GM23338 (cell line): Measurements from ENCODE around the gene CYTIP. TPM values are rescaled to one million over a fixed set of nuclear protein-coding genes. Genes with fewer than 3 reads are reported as not detected.

Experiments used
- ATAC-seq: fragments of 200-7000 bp; cut with Tn5 transposase; 3 replicates; pipeline ENCODE4 v1.9.1; 2020
- DNase-seq: peaks from one replicate; pipeline ENCODE4 v3.0.0-alpha.2; 2015; ENCODE audit warnings: low spot score
- H2AFZ ChIP-seq: fragments of 200-600 bp; sonication (generic); 2 replicates; pipeline ENCODE4 v1.8.0; 2016; ENCODE audit warnings: antibody characterized with exemption, mild to moderate bottlenecking, moderate library complexity
- H3F3A ChIP-seq: fragments of 200-600 bp; sonication (generic); replicated peaks from 2 replicates; pipeline ENCODE4 v1.8.0; 2017; ENCODE audit warnings: antibody characterized with exemption, mixed run types, low read depth
- H3K27ac ChIP-seq: fragments of 200-600 bp; sonication (generic); 2 replicates; pipeline ENCODE4 v1.6.1; 2016; ENCODE audit warnings: low read depth
- H3K27me3 ChIP-seq: fragments of 200-600 bp; sonication (generic); 2 replicates; pipeline ENCODE4 v1.8.0; 2016; ENCODE audit warnings: mild to moderate bottlenecking, mixed run types, moderate library complexity; ENCODE audit not compliant: insufficient read depth
- H3K36me3 ChIP-seq: fragments of 200-600 bp; sonication (generic); 2 replicates; pipeline ENCODE4 v1.8.0; 2016; ENCODE audit warnings: mild to moderate bottlenecking; ENCODE audit not compliant: insufficient read depth
- H3K4me1 ChIP-seq: fragments of 200-600 bp; sonication (generic); 2 replicates; pipeline ENCODE4 v1.8.0; 2016; ENCODE audit warnings: mild to moderate bottlenecking, moderate library complexity; ENCODE audit not compliant: insufficient read depth
- H3K4me2 ChIP-seq: fragments of 200-600 bp; sonication (generic); 2 replicates; pipeline ENCODE4 v1.7.1; 2017; ENCODE audit warnings: mixed run types
- H3K4me3 ChIP-seq: fragments of 200-600 bp; sonication (generic); 2 replicates; pipeline ENCODE4 v1.6.1; 2016; ENCODE audit warnings: mixed run types
- H3K79me2 ChIP-seq: fragments of 200-600 bp; sonication (generic); replicated peaks from 2 replicates; pipeline ENCODE4 v1.8.0; 2017; ENCODE audit warnings: mild to moderate bottlenecking; ENCODE audit not compliant: insufficient read depth
- H3K9me2 ChIP-seq: fragments of 200-600 bp; sonication (generic); 2 replicates; pipeline ENCODE4 v1.8.0; 2017; ENCODE audit not compliant: insufficient read depth
- H4K20me1 ChIP-seq: fragments of 200-600 bp; sonication (generic); replicated peaks from 2 replicates; pipeline ENCODE4 v1.8.0; 2017; ENCODE audit warnings: mild to moderate bottlenecking; ENCODE audit not compliant: insufficient read depth
- H3K27ac Mint-ChIP-seq: 2 replicates; pipeline ENCODE4 v1.8.0; 2020; ENCODE audit warnings: inconsistent platforms, mild to moderate bottlenecking, moderate library complexity, mixed read lengths
- H3K27me3 Mint-ChIP-seq: 3 replicates; pipeline ENCODE4 v1.8.0; 2022; ENCODE audit warnings: low read depth, mild to moderate bottlenecking, moderate library complexity, mixed read lengths, inconsistent platforms; ENCODE audit not compliant: insufficient read depth, poor library complexity
- H3K36me3 Mint-ChIP-seq: 3 replicates; pipeline ENCODE4 v1.8.0; 2021; ENCODE audit warnings: low read depth, mild to moderate bottlenecking, inconsistent platforms, moderate library complexity, mixed read lengths
- H3K4me1 Mint-ChIP-seq: 3 replicates; pipeline ENCODE4 v1.8.0; 2020; ENCODE audit warnings: mild to moderate bottlenecking, inconsistent platforms, mixed read lengths
- H3K4me3 Mint-ChIP-seq: 3 replicates; pipeline ENCODE4 v1.8.0; 2021; ENCODE audit warnings: moderate library complexity, mild to moderate bottlenecking, inconsistent platforms, mixed read lengths
- H3K9me3 Mint-ChIP-seq: 3 replicates; pipeline ENCODE4 v1.8.0; 2020; ENCODE audit warnings: moderate library complexity, mild to moderate bottlenecking, inconsistent platforms, mixed read lengths
- CREB1 ChIP-seq: fragments of 250-450 bp; sonication (Bioruptor Pico); IDR thresholded peaks from 2 replicates; pipeline ENCODE4 v1.5.0; 2020; ENCODE audit warnings: low read depth, mild to moderate bottlenecking, moderate library complexity
- EZH2 ChIP-seq: fragments of 200-600 bp; sonication (generic); IDR thresholded peaks from one replicate; pipeline ENCODE4 v1.8.0; 2017; ENCODE audit warnings: antibody characterized with exemption, mild to moderate bottlenecking, low read depth; ENCODE audit not compliant: unreplicated experiment
- EZH2phosphoT487 ChIP-seq: fragments of 200-600 bp; sonication (generic); IDR thresholded peaks from one replicate; pipeline ENCODE4 v1.8.1; 2018; ENCODE audit warnings: antibody characterized with exemption; ENCODE audit not compliant: unreplicated experiment
- JUNB ChIP-seq: IDR thresholded peaks from one replicate; pipeline ENCODE4 v1.6.1; 2016; ENCODE audit warnings: antibody characterized with exemption; ENCODE audit not compliant: unreplicated experiment
- NANOG ChIP-seq: IDR thresholded peaks from 2 replicates; pipeline ENCODE4 v1.6.1; 2016; ENCODE audit warnings: antibody characterized with exemption, borderline replicate concordance
- POLR2AphosphoS5 ChIP-seq: IDR thresholded peaks from 2 replicates; pipeline ENCODE4 v1.6.1; 2016; ENCODE audit warnings: antibody characterized with exemption, low read depth
- STAT1 ChIP-seq: IDR thresholded peaks from one replicate; pipeline ENCODE4 v1.6.1; 2016; ENCODE audit warnings: antibody characterized with exemption; ENCODE audit not compliant: unreplicated experiment
- ZNF114 ChIP-seq: fragments of 250-450 bp; sonication (Bioruptor Pico); IDR thresholded peaks from 2 replicates; pipeline ENCODE4 v1.5.0; 2020; ENCODE audit warnings: mild to moderate bottlenecking, moderate library complexity
- ZNF331 ChIP-seq: fragments of 250-450 bp; sonication (Bioruptor Pico); IDR thresholded peaks from 2 replicates; pipeline ENCODE4 v1.5.0; 2020; ENCODE audit warnings: low read depth, mild to moderate bottlenecking, moderate library complexity
- polyA plus RNA-seq: library from polyadenylated mRNA; unstranded; fragments of >200 nt; fragmentation: Nextera tagmentation; extraction: Ambion mirVana; gene quantifications from 2 replicates; pipeline ENCODE4 v1.2.1, GENCODE V29; 2016
- total RNA-seq: library from RNA; depleted of rRNA; stranded (reverse); fragments of >200 nt; shearing (Covaris generic); gene quantifications from 2 replicates; pipeline ENCODE4 v1.2.3, GENCODE V29; 2014
- TF ChIP-seq, protein P1 (sequence below): IDR thresholded peaks from 2 replicates; pipeline ENCODE4 v1.6.1; 2016; ENCODE audit warnings: antibody characterized with exemption
- TF ChIP-seq, protein P2 (sequence below): fragments of 250-450 bp; sonication (Bioruptor Pico); IDR thresholded peaks from 2 replicates; pipeline ENCODE4 v1.5.0; 2020; ENCODE audit warnings: mild to moderate bottlenecking, moderate library complexity
- TF ChIP-seq, protein P3 (sequence below), 2 experiments: fragments of 200-600 bp in 1 of 2; sonication (generic) in 1 of 2; conservative IDR thresholded peaks; 2 replicates each; pipeline versions ENCODE4 v1.5.1 to v1.6.1; 2016 to 2017; ENCODE audit warnings: antibody characterized with exemption in 2 of 2, low read depth in 2 of 2, mild to moderate bottlenecking in 2 of 2, moderate library complexity in 1 of 2

The CYTIP gene
- total and polyA plus RNA-seq, 2 experiments from 2014 or later: not detected

DNA sequence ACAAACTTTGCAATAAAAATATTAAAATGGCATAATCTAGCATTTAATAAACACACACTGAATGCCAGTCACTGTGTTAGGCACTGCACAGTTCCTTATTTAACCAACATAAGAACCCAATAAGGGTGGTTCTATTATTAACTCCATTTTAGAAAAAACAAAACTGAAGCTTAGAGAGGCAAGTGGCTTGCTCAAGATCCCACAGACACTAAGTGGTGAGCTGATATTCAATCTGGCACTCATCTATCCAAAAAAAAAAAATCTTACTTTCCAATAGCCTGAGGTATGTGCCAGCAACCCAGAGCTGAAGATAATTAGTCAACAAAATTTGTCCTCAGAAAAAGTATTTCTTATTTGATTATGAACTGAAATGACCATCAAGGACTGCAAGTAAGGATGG, 799 bp downstream of the CYTIP start:
- Mint-ChIP-seq H3K27me3 (peaks cover 1% of the 10 kb centered on the region), H3K27ac (no peak overlapping the region)

More for the DNA sequence above, 799 bp downstream of the CYTIP start:
- H3K36me3 Mint-ChIP-seq: no peaks in the 10 kb centered on the region
- H3K4me3 Mint-ChIP-seq: no peak overlapping the region
- no peaks in the 10 kb centered on the region for H3K9me2 ChIP-seq
- H3F3A ChIP-seq: no peaks in the 10 kb centered on the region
- H3K9me3 Mint-ChIP-seq: no peaks in the 10 kb centered on the region
- peaks cover 2% of the 10 kb centered on the region; the same call in 1 of the 3 replicates for H3K4me1 Mint-ChIP-seq
- H3K4me2 ChIP-seq: no peak overlapping the region
- H3K79me2 ChIP-seq: no peaks in the 10 kb centered on the region
- no peak for DNase-seq
- H3K27ac ChIP-seq: no peak overlapping the region
- H2AFZ ChIP-seq: no peak overlapping the region
- no peak for ATAC-seq
- no peak overlapping the region for H3K4me3 ChIP-seq
- no peaks in the 10 kb centered on the region for H3K4me1 ChIP-seq
- H4K20me1 ChIP-seq: no peaks in the 10 kb centered on the region
- H3K27me3 ChIP-seq: no peaks in the 10 kb centered on the region
- TF ChIP-seq, protein P1, sequence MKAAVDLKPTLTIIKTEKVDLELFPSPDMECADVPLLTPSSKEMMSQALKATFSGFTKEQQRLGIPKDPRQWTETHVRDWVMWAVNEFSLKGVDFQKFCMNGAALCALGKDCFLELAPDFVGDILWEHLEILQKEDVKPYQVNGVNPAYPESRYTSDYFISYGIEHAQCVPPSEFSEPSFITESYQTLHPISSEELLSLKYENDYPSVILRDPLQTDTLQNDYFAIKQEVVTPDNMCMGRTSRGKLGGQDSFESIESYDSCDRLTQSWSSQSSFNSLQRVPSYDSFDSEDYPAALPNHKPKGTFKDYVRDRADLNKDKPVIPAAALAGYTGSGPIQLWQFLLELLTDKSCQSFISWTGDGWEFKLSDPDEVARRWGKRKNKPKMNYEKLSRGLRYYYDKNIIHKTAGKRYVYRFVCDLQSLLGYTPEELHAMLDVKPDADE: no peak
- TF ChIP-seq, protein P2, sequence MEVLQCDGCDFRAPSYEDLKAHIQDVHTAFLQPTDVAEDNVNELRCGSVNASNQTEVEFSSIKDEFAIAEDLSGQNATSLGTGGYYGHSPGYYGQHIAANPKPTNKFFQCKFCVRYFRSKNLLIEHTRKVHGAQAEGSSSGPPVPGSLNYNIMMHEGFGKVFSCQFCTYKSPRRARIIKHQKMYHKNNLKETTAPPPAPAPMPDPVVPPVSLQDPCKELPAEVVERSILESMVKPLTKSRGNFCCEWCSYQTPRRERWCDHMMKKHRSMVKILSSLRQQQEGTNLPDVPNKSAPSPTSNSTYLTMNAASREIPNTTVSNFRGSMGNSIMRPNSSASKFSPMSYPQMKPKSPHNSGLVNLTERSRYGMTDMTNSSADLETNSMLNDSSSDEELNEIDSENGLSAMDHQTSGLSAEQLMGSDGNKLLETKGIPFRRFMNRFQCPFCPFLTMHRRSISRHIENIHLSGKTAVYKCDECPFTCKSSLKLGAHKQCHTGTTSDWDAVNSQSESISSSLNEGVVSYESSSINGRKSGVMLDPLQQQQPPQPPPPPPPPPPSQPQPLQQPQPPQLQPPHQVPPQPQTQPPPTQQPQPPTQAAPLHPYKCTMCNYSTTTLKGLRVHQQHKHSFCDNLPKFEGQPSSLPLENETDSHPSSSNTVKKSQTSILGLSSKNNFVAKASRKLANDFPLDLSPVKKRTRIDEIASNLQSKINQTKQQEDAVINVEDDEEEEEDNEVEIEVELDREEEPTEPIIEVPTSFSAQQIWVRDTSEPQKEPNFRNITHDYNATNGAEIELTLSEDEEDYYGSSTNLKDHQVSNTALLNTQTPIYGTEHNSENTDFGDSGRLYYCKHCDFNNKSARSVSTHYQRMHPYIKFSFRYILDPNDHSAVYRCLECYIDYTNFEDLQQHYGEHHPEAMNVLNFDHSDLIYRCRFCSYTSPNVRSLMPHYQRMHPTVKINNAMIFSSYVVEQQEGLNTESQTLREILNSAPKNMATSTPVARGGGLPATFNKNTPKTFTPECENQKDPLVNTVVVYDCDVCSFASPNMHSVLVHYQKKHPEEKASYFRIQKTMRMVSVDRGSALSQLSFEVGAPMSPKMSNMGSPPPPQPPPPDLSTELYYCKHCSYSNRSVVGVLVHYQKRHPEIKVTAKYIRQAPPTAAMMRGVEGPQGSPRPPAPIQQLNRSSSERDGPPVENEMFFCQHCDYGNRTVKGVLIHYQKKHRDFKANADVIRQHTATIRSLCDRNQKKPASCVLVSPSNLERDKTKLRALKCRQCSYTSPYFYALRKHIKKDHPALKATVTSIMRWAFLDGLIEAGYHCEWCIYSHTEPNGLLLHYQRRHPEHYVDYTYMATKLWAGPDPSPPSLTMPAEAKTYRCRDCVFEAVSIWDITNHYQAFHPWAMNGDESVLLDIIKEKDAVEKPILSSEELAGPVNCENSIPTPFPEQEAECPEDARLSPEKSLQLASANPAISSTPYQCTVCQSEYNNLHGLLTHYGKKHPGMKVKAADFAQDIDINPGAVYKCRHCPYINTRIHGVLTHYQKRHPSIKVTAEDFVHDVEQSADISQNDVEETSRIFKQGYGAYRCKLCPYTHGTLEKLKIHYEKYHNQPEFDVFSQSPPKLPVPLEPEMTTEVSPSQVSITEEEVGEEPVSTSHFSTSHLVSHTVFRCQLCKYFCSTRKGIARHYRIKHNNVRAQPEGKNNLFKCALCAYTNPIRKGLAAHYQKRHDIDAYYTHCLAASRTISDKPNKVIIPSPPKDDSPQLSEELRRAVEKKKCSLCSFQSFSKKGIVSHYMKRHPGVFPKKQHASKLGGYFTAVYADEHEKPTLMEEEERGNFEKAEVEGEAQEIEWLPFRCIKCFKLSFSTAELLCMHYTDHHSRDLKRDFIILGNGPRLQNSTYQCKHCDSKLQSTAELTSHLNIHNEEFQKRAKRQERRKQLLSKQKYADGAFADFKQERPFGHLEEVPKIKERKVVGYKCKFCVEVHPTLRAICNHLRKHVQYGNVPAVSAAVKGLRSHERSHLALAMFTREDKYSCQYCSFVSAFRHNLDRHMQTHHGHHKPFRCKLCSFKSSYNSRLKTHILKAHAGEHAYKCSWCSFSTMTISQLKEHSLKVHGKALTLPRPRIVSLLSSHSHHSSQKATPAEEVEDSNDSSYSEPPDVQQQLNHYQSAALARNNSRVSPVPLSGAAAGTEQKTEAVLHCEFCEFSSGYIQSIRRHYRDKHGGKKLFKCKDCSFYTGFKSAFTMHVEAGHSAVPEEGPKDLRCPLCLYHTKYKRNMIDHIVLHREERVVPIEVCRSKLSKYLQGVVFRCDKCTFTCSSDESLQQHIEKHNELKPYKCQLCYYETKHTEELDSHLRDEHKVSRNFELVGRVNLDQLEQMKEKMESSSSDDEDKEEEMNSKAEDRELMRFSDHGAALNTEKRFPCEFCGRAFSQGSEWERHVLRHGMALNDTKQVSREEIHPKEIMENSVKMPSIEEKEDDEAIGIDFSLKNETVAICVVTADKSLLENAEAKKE (CRISPR knock-in tag): no peak
- TF ChIP-seq JUNB (no peak), NANOG (no peak), POLR2AphosphoS5 (no peak), ZNF114 (CRISPR knock-in tag) (no peak), ZNF331 (CRISPR knock-in tag) (no peak), EZH2phosphoT487 (no peak), EZH2 (no peak), CREB1 (CRISPR knock-in tag) (no peak), STAT1 (no peak)
- TF ChIP-seq, protein P3, sequence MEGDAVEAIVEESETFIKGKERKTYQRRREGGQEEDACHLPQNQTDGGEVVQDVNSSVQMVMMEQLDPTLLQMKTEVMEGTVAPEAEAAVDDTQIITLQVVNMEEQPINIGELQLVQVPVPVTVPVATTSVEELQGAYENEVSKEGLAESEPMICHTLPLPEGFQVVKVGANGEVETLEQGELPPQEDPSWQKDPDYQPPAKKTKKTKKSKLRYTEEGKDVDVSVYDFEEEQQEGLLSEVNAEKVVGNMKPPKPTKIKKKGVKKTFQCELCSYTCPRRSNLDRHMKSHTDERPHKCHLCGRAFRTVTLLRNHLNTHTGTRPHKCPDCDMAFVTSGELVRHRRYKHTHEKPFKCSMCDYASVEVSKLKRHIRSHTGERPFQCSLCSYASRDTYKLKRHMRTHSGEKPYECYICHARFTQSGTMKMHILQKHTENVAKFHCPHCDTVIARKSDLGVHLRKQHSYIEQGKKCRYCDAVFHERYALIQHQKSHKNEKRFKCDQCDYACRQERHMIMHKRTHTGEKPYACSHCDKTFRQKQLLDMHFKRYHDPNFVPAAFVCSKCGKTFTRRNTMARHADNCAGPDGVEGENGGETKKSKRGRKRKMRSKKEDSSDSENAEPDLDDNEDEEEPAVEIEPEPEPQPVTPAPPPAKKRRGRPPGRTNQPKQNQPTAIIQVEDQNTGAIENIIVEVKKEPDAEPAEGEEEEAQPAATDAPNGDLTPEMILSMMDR (conservative IDR thresholded peaks at IDR 0.05; ENCODE audit: low read depth in 2 of 2): no peak
- H3K36me3 ChIP-seq: no peaks in the 10 kb centered on the region
